OCI-LY3 (cell line): ENCODE measurements around the gene NCR3LG1.

ENCODE experiments used
- EZH2phosphoT487 ChIP-seq: fragments of 200-600 bp; shearing (Covaris generic); IDR thresholded peaks from 2 replicates; pipeline ENCODE4 v1.6.1; 2018; ENCODE audit warnings: antibody characterized with exemption, mixed run types, low read depth
- TF ChIP-seq, protein P1 (sequence below): fragments of 200-600, 300-600 bp; sonication (generic); IDR thresholded peaks from 2 replicates; pipeline ENCODE4 v1.5.1; 2014; ENCODE audit warnings: antibody characterized with exemption, low read length, low read depth

DNA sequence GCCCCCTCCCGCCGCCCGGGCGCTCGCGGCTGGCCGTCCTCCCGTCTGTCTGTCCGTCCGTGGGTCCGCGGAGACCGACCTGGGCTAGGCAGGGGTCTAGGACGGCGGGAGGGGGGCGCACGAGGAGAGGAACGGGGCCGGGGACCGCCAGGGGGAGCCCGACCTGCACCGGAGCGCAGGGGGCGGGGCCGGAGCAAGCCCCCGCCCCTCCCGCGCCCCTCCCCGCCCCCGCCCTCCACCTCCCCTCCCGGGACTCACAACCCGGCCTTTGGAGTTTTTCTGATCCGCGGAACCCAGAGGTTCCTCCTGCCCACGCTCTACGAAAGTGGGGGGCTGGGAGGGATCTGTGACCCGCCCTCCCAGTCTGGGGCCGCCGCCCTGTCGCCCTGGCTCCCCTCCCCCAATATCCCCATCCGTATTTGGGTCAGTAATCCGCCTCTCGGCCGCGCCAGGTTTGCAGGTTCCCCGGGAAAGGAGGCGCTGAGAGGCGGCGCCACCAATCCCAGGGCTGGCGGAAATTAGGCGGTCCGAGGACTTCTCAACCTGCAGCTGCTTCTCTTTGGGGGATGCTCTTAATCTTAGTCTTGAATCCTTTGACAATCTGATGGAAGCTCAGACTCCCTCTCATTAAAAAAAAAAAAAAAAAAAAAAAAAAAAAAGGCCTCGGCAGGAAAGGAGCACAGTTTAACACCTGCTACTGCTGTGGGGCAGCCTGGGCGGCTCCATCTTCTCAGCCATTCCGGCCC is 37.8 kb downstream of the NCR3LG1 start:
- TF ChIP-seq, protein P1, sequence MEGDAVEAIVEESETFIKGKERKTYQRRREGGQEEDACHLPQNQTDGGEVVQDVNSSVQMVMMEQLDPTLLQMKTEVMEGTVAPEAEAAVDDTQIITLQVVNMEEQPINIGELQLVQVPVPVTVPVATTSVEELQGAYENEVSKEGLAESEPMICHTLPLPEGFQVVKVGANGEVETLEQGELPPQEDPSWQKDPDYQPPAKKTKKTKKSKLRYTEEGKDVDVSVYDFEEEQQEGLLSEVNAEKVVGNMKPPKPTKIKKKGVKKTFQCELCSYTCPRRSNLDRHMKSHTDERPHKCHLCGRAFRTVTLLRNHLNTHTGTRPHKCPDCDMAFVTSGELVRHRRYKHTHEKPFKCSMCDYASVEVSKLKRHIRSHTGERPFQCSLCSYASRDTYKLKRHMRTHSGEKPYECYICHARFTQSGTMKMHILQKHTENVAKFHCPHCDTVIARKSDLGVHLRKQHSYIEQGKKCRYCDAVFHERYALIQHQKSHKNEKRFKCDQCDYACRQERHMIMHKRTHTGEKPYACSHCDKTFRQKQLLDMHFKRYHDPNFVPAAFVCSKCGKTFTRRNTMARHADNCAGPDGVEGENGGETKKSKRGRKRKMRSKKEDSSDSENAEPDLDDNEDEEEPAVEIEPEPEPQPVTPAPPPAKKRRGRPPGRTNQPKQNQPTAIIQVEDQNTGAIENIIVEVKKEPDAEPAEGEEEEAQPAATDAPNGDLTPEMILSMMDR, result peak; percentile 53
- TF ChIP-seq EZH2phosphoT487, result no peak
